Large intestine (tissue), 3 donors: ENCODE results near the gene PRDX3. TPM values are rescaled to one million over a fixed set of nuclear protein-coding genes. Genes with fewer than 3 reads are reported as not detected.
A peak's percentile ranks its signal among the peaks of the same experiment; 100 is the strongest.
"Not testable (repeated sequence)": the region's sequence is repeated elsewhere in the genome, so short reads cannot be mapped to it uniquely, and the experiment has no call there.

Source experiments
- DNase-seq, 2 donors: peaks; one replicate each; pipeline versions ENCODE4 v3.0.0 to v3.0.0-alpha.2; 2013
- H3K27ac ChIP-seq: one replicate; pipeline ENCODE4 v1.5.1; 2013; ENCODE audit warnings: low read length
- H3K27me3 ChIP-seq: 2 replicates; pipeline ENCODE4 v1.6.1; 2013; ENCODE audit warnings: low read length; ENCODE audit not compliant: control insufficient read depth, insufficient read depth
- H3K36me3 ChIP-seq: 2 replicates; pipeline ENCODE4 v1.6.1; 2013; ENCODE audit warnings: low read length; ENCODE audit not compliant: control insufficient read depth, insufficient read depth
- H3K4me1 ChIP-seq: one replicate; pipeline ENCODE4 v1.6.1; 2013; ENCODE audit warnings: low read length; ENCODE audit not compliant: control insufficient read depth, insufficient read depth
- H3K4me3 ChIP-seq: one replicate; pipeline ENCODE4 v1.5.1; 2013; ENCODE audit warnings: low read length
- H3K9me3 ChIP-seq: one replicate; pipeline ENCODE4 v1.6.1; 2013; ENCODE audit warnings: mild to moderate bottlenecking, low read depth, low read length, moderate library complexity; ENCODE audit not compliant: control insufficient read depth
- WGBS: methylation state at CpG from one replicate; pipeline ENCODE4 v1.1.5; 2013; ENCODE audit warnings: low lambda C conversion rate; ENCODE audit not compliant: insufficient coverage; 5-methylcytosine and 5-hydroxymethylcytosine counted together
- polyA plus RNA-seq: library from polyadenylated mRNA; unstranded; fragments of 120-200 nt; gene quantifications from one replicate; pipeline ENCODE4 v1.2.1, GENCODE V29; 2013

PRDX3 gene
- polyA plus RNA-seq, 1 donor: 194 TPM

DNA sequence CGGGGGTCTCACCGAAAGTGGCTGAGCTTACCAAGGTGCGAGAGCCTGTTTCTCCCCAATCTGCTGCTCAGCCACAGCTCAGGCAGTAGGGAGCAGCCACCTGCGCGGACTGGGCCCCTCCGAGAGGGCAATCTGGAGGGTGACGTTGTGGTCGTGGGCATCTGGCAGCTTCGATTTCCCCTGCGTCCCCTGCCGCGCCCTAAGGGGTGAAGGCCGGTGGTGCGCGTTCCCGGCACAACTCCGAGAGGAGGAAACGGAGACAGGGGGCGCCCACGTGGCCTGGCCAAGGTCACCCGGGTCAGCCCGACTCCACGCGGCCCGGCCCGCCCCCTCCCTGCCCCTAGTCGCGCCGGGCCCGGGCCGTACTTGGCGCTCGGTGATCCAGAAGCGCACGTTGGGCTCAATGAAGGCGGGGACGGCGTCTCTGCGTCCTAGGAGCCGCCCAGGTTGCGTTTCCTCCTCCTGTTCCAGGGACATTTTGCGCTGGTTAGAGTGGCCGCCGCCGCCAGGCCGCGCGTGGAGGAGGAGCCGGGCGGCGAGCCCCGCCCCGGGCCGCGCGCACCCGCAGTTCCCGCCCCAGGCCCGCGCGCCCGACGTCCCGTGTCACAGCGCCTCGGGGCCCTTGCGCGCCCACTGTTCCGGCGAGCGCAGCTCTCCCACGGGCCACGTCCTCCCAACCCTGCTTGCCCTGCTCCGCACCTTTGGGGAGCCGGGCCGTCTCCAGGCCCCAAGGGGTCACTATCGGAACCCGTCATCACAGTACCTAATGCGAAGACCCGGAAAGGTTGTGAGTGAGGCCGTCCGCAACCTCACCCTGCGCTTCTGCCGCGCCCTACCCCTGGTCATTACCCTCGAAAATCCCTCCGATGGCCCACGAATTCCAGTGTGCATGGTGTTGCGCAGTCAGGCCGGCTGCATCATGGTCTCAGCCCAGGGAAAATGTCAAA is 13.2 kb downstream of the PRDX3 start, which contains the start of gene SFXN4:
TSS of gene SFXN4 (minus strand) at position 544 of the 947 bp plus-strand sequence. CDS start at position 477, 67 bp downstream.
- WGBS: no CpG with 5 or more reads among the region's 90 CpGs
- DNase-seq: peak; percentile 63 to 90
- Histone ChIP-seq H3K9me3 (no peaks in the 10 kb centered on the region), H3K27ac (peak within 1 kb of the TSS; percentile 83), H3K4me3 (peak within 1 kb of the TSS; percentile 96), H3K27me3 (no peaks in the 10 kb centered on the region), H3K4me1 (peaks cover 2% of the 10 kb centered on the region), H3K36me3 (peaks cover 41% of the 10 kb centered on the region)

DNA sequence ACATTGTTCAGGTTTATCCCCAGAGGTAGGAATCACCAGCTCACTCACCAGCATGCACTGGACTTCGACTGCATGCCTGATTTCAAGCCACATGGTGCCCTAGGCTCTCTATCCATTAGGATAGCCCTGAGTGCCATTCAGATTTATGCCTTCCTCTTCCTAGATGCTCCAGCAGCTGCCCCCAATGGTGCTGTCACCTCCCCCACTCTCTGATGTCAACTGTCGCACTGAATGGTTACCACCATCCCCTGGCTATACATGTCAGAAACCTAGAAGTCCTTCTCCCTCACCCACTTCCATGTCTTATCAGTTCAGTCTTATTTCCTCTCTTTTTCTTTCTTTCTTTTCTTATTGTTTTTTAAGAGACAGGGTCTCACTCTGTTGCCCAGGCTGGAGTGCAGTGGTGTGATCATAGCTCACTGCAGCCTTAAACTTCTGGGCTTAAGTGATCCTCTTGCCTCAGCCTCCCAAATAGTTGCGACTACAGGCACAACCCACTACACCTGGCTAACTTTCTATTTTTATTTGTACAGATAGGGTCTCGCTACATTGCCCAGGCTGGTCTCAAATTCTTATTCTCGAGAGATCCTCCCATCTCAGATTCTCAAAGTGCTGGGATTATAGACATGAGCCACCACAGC is 16.0 kb downstream of the PRDX3 start:
- Histone ChIP-seq H3K4me1 (peaks cover 2% of the 10 kb centered on the region), H3K4me3 (no peak overlapping the region), H3K27ac (no peak overlapping the region), H3K9me3 (no peaks in the 10 kb centered on the region), H3K27me3 (no peaks in the 10 kb centered on the region), H3K36me3 (peaks cover 38% of the 10 kb centered on the region)
- no peak for DNase-seq
- WGBS: 92% methylated on average over 4 of the region's 5 CpGs

DNA sequence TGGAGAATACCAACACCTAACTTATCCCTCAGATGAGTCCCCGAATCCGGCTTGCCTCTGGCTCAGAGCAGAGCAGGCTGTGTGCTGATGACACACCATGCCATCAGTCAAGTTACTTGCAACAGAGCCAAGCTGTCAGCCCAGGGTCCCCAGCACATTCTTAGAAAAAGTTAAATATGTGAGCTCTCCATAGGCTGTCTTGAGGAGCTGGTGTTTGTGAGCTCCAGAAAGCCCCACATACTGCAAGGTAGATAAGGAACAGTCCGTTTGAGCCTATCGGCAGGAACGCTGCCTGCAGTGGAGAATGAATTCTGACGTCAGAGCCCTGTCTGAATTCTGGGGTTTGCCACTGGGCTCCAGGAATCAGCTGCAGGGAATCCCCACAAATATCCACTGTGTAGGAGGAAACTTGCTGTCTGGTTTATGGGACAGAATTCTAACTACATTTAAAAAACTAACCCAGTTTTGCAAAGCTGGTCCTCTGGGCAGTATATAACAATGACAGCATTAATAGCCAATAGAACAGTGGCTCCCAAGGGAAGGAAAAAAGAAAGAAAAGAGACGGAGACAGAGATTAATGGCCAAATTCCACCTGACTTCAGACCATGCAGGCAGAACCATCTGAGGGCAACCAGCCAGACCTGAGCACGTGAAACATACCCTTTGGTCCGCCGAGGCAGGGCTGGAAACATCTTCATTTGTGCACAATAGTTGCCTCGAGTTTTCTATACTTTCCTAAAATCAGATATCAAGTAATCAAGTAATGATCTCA is 16.7 kb downstream of the PRDX3 start:
- Histone ChIP-seq H3K4me3 (no peak overlapping the region), H3K27ac (no peak overlapping the region), H3K27me3 (no peaks in the 10 kb centered on the region), H3K4me1 (peaks cover 2% of the 10 kb centered on the region), H3K9me3 (no peaks in the 10 kb centered on the region), H3K36me3 (peaks cover 36% of the 10 kb centered on the region)
- WGBS: 71% methylated on average over 1 of the region's 11 CpGs
- DNase-seq: no peak

DNA sequence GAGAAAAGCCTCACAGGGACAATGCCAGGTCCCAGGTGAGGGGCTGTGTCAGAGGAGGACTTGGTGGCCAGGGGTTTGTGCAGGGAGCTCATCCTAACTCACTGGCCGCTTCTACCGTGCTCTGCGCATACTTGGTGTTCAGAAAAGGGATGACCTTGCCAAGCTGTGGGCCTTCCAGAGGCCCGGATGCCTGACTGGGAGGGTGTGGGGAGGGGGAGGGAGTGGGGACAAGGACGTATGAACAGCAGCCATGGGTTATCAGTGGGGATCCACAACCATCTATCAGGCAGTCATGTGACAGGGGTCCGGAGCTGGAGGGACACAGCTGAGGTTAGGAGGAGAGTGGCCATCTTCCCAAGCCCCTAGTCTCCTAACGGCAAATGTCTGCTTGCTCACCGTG is 19.3 kb downstream of the PRDX3 start:
- Histone ChIP-seq H3K4me3 (no peak overlapping the region), H3K36me3 (peaks cover 59% of the 10 kb centered on the region), H3K9me3 (no peaks in the 10 kb centered on the region), H3K4me1 (no peaks in the 10 kb centered on the region), H3K27me3 (no peaks in the 10 kb centered on the region), H3K27ac (no peak overlapping the region)
- WGBS: no CpG with 5 or more reads among the region's 8 CpGs
- no peak for DNase-seq

DNA sequence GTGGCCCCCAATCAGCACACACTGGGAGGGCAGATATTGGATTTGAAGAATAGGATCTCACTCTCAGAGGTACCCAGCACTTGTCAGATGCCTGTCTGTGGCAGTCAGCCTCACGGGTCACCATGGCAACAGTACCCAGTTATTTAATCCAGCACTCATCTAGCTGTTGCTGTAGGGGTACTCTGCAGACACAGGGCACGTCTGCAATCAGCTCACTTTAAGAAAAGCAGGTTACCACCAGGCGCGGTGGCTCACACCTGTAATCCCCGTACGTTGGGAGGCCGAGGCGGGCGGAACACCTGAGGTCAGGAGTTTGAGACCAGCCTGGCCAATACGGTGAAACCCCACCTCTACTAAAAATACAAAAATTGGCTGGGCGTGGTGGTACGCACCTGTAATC is 25.0 kb downstream of the PRDX3 start:
- no peaks in the 10 kb centered on the region for H3K9me3 ChIP-seq
- no CpG with 5 or more reads among the region's 12 CpGs for WGBS
- no peak overlapping the region for H3K27ac ChIP-seq
- no peaks in the 10 kb centered on the region for H3K27me3 ChIP-seq
- peaks cover 69% of the 10 kb centered on the region for H3K36me3 ChIP-seq
- H3K4me1 ChIP-seq: no peaks in the 10 kb centered on the region
- no peak overlapping the region for H3K4me3 ChIP-seq
- DNase-seq: no peak

GRCh38 chr10:119153041-119153440 is 25.6 kb downstream of the PRDX3 start:
- no peak for DNase-seq
- no peak overlapping the region for H3K4me3 ChIP-seq
- H3K36me3 ChIP-seq: peaks cover 72% of the 10 kb centered on the region
- H3K27ac ChIP-seq: no peak overlapping the region
- no peaks in the 10 kb centered on the region for H3K4me1 ChIP-seq
- no peaks in the 10 kb centered on the region for H3K9me3 ChIP-seq
- 100% methylated on average over 2 of the region's 5 CpGs for WGBS
- no peaks in the 10 kb centered on the region for H3K27me3 ChIP-seq

- no CpG with 5 or more reads among the region's 6 CpGs for WGBS
- not testable (repeated sequence) for H3K27me3 ChIP-seq, H3K4me1 ChIP-seq, H3K27ac ChIP-seq, H3K9me3 ChIP-seq, H3K4me3 ChIP-seq, DNase-seq
- peaks cover 75% of the 10 kb centered on the region for H3K36me3 ChIP-seq
Measured at GRCh38 chr10:119151601-119152000, 27.0 kb downstream of the PRDX3 start.

DNA sequence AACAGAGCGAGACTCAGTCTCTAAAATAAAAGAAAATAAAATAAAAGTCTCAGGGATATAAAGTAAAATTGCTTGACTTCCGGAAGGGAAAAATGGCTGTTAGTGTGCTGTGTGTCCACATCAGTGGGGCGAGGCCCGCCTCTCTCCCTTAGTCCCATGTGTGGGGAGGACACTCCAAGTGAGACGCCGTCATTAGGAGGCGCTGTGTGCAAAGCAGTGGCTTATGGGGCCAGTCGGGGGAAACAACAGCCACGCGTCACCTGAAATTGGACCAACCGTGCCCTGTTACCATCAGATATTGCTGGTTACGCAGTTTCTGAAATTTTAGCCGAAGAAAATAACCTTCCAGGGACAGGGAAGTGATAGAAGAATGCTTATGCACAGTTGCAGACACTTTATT is 28.9 kb downstream of the PRDX3 start:
- WGBS: no CpG with 5 or more reads among the region's 13 CpGs
- Histone ChIP-seq H3K27ac (no peak overlapping the region), H3K4me3 (no peak overlapping the region), H3K27me3 (no peaks in the 10 kb centered on the region), H3K36me3 (peaks cover 67% of the 10 kb centered on the region), H3K9me3 (no peaks in the 10 kb centered on the region), H3K4me1 (no peaks in the 10 kb centered on the region)
- no peak for DNase-seq

DNA sequence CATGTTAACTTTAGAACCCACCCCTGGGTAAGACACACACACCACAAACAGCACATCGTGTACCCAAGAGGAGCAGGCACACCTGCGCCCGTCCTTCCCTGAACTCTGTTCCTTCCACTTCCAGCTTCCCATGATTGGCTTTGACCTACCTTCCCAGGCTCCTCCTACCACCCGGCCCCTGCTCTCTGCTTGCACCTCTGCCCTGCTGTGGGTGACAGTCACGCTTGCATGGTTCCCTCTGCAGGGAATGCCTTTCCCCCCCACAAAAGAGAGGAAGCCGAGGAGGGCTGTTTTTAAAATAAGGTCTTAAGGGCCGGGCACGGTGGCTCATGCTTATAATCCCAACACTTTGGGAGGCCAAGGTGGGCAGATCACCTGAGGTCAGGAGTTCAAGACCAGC is 29.5 kb downstream of the PRDX3 start:
- no peaks in the 10 kb centered on the region for H3K27me3 ChIP-seq
- no peak overlapping the region for H3K4me3 ChIP-seq
- H3K4me1 ChIP-seq: no peaks in the 10 kb centered on the region
- WGBS: no CpG with 5 or more reads among the region's 8 CpGs
- H3K9me3 ChIP-seq: no peaks in the 10 kb centered on the region
- H3K36me3 ChIP-seq: peaks cover 62% of the 10 kb centered on the region
- DNase-seq: no peak
- H3K27ac ChIP-seq: no peak overlapping the region

DNA sequence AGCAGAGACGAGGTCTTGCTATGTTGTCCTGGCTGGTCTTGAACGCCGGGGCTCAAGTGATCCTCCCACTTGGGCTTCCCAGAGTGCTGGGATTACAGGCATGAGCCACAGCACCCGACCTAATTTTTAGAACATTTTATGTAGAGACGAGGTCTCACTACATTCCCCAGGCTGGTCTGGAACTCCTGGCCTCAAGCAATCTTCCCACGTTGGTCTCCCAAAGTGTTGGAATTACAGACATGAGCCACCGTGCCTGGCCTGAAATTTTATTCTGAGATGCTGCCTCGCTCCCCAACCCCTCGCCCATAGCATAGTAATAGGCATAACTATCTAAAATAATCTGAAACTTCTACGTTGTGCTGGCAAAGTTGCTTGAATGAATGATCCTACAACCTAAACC is 35.0 kb downstream of the PRDX3 start:
- Histone ChIP-seq H3K4me3 (no peak overlapping the region), H3K4me1 (no peaks in the 10 kb centered on the region), H3K9me3 (no peaks in the 10 kb centered on the region), H3K27me3 (no peaks in the 10 kb centered on the region), H3K27ac (no peak overlapping the region), H3K36me3 (peaks cover 50% of the 10 kb centered on the region)
- WGBS: 100% methylated on average over 1 of the region's 10 CpGs
- no peak for DNase-seq
